GM12801 (cell line): ENCODE data around the gene FALEC.

Source experiments
- TF ChIP-seq, protein P1 (sequence below): IDR thresholded peaks from one replicate; pipeline ENCODE4 v1.5.1; 2011; ENCODE audit warnings: control low read depth; ENCODE audit not compliant: insufficient read length; ENCODE audit errors: extremely low read depth

Gene FALEC

DNA sequence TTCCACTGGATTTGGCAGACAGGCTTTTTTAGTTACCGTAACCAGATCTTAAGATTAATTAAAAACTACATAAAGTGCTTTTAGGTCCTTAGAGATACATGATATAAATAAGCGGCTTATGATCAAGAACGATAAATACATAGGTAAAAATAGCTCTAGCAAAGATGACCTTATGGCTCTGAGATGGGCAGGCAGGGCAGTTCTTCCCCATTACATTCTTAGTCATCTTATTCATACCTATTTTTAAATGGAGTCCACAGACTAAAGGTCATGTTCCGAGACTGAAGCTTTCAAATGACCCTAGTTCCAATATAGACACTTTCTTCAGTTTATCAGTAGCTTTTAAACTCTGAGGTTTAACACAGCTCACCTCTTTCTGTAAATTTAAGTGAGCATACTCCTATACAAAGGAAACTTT, 59.5 kb downstream of the FALEC start:
- TF ChIP-seq, protein P1, sequence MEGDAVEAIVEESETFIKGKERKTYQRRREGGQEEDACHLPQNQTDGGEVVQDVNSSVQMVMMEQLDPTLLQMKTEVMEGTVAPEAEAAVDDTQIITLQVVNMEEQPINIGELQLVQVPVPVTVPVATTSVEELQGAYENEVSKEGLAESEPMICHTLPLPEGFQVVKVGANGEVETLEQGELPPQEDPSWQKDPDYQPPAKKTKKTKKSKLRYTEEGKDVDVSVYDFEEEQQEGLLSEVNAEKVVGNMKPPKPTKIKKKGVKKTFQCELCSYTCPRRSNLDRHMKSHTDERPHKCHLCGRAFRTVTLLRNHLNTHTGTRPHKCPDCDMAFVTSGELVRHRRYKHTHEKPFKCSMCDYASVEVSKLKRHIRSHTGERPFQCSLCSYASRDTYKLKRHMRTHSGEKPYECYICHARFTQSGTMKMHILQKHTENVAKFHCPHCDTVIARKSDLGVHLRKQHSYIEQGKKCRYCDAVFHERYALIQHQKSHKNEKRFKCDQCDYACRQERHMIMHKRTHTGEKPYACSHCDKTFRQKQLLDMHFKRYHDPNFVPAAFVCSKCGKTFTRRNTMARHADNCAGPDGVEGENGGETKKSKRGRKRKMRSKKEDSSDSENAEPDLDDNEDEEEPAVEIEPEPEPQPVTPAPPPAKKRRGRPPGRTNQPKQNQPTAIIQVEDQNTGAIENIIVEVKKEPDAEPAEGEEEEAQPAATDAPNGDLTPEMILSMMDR: no peak

DNA sequence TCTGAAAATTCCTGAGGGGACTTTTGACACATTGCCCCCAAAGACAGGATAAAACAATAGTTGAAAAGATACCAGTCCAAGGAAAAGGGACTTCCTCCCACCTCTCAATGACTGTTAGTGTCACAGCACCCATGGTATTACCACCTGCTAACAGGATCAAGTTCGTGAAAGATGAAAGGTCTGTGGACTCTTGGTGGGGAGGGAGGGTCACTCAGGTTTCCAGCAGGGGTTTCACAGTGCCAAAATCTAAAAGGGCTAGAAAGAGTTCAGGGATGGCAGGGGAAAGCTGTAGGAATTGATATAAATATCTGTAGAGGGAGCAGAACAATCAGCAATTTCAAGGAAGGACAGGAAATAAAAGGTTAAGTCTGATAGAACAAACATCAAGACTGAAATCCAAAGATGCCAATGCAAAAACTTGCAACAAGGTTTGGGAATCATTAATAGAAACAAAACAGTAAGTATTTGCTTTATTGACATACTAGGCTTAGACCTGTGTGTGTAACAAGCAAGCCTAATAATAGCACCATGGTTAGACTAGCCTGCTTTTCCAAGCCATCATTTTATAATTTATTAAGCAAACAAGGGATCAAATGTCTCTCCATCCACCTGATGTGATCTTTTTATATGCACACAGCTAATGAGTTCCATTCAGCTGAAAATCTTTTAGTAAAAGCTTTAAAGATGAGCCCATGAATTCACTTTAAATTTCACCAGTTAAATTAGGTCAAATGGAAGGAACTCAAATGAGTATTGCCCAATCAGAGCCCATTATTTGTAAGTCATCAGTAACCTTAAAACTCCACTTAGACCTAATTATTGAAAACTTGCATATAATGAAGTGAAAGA, 60.2 kb downstream of the FALEC start:
- TF ChIP-seq, protein P1: no peak

DNA sequence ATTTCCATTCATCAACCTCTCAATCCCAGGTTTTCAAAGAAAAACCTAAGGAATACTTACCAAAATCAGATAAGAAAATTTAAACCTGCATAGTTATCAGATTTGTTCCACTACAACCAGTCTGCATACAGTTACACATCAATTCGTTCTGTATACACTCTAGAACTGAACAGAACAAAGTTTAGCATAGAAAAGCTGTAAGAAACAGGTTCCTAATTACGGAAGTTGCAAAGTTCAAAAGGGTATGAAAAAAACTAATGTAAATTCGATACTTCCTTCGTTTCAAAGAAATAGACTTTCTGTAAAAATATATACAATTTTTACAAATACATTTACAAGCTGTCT, 60.8 kb downstream of the FALEC start:
- TF ChIP-seq, protein P1: no peak

DNA sequence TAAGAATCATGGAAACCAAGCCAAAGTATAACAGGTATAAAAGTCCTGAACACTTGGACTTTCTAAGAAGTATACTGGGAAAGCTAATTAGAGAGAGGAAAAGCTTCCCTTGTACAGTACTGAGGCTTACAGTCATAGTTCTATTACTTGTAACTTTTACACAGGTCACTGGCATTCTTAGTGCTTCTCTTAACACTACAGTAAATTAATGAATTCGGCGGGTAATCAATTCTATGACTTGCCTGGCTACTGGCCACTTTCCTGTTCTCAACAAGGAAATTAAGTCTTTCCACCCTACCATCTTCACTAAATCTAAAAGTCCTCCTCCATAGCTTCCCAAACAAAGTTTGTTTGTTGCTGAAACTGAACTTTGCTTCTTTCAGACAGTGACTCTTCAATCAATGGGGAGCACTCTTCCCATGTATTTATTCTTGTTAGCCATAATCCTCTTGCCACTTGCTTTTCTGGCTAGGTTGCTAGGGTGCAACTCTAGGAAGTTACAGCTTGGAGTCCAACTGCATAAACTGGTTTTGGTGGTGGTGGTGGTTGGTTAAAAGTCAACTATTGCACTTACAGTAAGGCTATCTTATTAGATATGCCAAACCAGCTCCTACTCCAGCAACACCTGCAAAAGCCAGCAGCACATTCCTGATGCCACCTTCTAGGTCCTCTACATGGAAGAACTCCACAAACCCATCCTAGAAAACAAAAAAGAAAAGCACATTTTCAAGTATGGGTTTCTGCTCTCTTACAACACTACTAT, 61.4 kb downstream of the FALEC start:
- TF ChIP-seq, protein P1: no peak

DNA sequence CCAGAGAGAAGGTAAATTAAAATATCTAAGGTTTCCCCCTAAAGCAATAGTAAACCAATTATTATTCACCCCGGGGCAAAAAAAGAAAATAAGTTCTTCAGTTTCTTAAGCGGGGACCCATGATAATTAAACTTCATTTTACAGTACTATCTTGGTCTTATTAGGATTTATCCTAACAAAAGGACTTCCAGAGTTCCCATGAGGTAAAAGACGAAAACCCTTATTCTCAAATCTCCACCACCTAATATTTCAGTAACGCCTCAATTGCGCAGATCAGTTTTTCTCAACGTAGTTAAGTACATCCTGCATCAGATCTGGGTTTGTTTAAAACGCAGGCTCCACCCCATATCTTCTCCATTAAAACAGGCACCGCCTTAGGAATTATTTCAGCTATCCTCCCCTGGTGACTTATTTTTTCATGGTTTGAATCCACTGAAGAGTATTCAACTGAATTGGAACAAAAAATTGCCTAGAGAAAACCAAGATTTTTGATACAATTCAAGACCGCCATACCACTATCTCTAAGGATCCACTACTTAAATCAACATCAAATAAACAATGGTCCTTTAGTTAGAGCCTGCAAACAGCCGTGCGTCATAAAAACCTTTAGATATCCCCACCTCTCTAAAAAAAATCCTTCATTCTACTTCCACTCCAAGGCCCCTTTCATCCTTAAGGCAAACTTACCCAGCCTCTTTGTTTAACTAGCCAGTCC, 62.2 kb downstream of the FALEC start:
- TF ChIP-seq, protein P1: no peak

DNA sequence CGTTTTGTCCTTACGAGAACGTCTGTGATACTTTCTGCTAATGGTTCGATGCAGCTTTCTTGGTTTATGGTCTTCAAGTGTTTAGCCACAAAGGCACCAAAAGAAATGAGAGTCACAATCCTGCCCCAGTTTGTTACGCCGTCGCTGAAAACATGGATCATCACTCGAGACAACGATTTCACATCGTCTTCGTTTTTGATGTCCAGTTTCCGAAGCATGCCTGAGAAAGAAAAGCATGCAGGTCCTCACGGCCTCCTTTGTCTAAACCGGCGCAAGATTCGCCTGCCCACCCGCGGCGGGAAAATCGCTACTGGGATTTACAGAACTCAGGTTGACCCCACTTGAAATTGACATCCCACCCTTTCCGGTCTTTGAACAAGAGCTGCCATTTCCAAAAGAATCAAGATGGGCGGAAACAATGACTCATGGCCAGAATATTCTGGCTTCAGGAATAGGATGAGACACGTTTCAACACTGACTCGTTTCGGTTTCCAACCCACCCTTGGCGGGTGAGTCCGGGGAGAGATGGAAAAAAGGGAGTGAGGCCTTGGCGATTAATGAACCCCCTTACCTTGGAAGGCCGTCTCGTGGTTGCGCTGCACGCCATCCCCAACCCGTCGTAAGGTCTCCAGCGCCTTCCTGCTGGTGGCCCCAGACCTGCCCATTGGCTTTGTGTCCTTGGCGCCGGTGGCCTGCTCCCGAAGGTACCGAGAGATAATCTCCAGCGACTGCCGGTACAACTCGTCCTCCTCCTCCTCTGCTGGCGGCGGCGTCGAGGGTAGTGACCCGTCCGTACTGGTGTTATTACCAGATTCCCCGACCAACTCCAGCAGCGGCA, 62.9 kb downstream of the FALEC start:
- TF ChIP-seq, protein P1: no peak
